ENCODE results near the gene ACSS2.
"Not testable (repeated sequence)": the region's sequence is repeated elsewhere in the genome, so short reads cannot be mapped to it uniquely, and the experiment has no call there.

Gene ACSS2

DNA sequence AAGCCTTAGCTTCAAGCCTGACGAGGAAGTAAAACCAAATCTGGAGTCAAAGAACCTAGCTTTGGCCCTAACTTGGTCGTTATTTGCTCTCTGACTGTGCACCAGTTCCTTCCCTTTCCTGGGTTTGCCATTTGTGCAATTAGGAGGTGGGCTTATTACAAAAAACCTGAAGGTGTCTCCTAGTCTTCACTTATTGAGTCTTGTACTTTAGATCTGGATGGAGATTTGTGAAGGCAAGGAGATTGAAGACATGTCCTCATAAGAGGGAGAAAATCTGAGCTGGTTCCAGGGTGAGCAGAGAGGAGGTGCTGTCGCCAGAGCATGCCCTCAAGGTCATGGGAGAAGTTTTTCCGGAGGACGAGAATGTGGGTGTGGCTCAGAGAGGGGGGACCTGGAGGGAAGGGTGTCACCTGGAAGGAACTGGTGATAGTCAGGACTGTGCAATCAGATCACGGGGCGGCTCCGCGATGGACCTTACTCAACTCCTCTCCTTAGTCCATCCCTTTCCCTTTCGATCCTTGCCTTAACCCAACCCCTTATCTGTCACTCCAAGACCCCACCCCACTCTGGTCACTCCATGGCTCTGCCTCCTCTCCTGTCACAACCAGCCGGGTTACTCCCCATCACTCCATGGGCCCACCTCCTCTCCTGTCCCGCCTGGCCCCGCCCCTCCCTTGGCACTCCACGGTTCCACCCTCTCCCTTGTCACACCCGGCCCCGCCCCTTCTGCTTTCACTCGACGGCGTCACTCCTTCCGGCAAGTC lies 588 bp upstream of the ACSS2 start:
- peak; percentile 99 for DNase-seq

DNA sequence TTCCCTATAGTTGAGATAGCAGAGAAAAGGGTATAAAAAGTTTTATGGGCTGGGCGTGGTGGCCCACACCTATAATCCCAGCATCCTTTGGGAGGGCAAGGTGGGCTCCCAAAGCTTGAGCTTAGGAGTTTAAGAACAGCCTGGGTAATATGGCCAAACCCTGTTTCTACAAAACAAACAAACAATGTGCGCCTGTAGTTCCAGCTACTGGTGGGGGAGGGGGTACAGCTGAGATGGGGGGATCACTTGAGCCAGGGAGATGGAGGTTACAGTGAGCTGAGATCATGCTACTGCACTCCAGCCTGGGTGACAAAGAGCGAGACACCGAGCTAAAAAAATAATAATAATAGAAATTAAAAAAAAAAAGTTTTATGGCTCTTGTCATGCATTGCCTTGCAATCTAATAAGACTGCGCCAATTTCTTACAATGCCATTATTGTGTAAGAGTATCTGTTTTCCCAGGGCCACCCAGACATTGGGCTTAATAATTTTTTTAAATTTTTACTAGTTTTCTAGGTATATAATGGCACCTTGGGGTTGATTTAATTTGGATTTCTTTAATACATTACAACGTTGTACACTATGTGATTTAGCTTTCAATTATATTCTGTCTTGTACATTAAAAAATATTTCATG lies 3.9 kb downstream of the ACSS2 start:
- peak; percentile 24 for DNase-seq

DNA sequence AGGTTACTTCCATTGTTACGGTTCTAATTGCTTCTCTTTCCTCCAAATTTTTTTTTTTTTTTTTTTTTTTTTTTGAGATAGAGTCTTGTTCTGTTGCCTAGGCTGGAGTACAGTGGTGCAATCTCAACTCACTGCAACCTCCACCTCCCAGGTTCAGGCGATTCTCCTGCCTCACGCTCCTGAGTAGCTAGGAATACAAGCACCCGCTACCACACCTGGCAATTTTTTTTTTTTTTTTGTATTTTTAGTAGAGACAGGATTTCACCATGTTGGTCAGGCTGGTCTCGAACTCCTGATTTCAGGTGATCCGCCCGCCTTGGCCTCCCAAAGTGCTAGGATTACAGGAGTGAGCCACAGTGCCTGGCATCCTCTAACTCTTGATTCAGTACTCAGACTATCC lies 4.6 kb downstream of the ACSS2 start:
- not testable (repeated sequence) for DNase-seq

DNA sequence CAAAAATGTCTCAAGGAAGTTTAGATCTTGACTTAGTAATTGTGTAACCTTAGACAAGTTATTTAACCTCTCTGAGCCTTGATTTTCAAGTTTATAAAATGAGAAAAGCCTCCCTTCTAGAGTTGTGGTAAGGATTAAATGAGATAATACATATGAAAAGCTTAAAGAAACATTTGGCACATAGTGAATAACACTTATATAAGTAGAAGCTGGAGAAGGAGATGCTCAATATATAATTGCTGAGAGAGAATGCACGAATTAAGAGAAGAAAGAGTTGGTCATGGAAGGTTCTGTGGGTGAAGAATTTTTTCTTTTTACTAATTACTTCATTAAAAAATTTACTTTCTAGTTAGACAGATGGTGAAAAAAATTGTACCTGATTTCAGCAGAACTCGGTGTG lies 5.3 kb downstream of the ACSS2 start:
- no peak for DNase-seq

- DNase-seq: no peak
These were observed 6.8 kb downstream of the ACSS2 start for GRCh38 chr20:34883087-34883688.

DNA sequence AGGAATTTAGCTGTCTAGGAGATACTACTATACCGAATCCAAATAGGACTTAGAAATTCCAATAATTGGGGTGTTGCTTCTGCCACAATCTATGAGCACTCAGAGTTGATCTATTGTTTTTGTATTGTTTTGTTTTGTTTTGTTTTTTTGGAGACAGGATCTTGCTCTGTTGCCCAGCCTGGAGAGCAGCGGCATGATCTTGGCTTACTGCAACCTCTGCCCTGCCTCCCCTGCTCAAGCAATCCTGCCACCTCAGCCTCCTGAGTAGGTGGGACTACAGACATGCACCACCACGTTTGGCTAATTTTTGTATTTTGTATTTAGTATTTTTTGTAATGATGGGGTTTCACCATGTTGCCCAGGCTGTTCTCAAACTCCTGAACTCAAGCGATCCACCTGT lies 7.4 kb downstream of the ACSS2 start:
- DNase-seq: no peak

DNA sequence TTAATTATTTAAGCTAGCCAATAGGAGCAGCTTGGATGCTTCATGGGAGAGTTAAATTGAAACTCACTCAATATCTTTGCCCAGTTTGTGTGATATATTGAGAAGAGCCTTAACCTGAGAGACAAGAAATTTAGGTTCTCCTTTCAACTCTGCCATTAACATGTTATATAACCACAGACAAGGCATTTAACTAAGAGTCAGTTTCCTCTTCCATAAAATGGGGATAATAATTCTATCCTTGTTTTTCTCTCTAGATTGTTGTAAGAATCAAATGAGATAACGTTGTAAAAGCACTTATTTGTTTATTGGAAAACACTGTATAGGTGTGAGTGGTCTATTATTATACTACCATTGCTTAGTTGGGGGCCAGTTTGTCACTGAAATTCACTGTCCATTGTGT lies 7.8 kb downstream of the ACSS2 start:
- no peak for DNase-seq

GRCh38 chr20:34886122-34886521 lies 9.7 kb downstream of the ACSS2 start:
- no peak for DNase-seq

- no peak for DNase-seq
These were observed 10.6 kb downstream of the ACSS2 start for GRCh38 chr20:34887023-34887422.

DNA sequence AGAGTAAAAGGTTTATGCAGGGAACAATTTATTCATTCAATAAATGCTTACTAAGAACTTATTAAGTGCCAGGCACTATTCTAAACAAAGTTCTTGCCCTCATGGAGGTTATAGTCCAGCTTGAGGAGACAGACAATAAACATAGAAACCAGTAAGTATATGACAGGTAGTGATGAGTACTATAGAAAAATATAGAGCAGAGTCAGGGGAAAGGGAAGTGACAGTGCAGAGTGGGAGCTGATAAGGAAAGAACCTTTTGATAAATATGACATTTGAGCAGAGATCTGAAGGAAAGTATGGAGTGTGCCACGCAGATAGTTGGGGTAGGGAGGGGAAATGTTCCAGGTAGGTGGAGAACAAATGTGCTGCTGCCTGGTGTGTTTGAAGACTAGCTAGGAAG lies 12.1 kb downstream of the ACSS2 start:
- DNase-seq: no peak

DNA sequence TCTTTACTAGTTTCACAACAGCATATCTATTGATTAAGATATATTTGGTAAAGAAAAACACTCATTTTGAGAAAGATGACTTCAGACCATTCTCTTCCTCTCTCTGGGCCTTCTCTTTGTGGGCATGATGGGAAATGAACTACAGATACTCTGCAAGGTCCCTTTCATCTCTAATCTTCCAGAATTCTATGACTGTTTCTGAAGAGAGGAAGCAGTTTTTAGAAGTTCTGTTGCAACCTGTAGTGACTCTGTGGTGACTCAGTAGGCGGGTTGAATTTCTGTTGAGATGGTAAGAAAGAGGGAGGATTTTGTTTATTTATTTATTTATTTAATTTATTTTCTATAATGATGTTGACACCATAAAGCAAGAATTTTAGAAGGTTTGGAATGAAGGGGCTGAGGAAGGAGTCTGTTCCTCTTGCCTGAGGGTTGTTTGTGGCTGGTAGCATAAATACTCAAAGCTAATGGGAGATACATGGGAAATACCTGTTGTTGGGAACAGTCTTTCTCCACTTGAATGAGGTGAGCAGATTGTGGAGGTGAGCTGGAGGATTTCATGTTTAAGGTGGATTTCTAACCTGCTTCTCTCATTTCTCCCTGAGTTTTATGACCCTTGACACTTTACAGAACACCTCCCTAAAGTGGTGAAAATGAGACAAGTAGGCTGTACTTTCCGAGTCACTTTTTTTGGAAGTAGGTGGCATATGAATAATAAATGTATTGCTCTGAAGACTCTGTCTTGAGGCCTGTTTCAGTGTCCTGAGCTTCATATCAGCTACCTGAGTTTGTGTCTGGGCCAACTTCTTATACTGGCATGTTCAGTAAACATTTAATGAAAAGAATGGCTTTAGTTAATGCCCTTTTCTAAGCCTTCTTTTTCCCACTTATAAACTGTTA lies 15.0 kb downstream of the ACSS2 start:
- DNase-seq: no peak

GRCh38 chr20:34892671-34893070 lies 16.3 kb downstream of the ACSS2 start:
- no peak for DNase-seq

DNA sequence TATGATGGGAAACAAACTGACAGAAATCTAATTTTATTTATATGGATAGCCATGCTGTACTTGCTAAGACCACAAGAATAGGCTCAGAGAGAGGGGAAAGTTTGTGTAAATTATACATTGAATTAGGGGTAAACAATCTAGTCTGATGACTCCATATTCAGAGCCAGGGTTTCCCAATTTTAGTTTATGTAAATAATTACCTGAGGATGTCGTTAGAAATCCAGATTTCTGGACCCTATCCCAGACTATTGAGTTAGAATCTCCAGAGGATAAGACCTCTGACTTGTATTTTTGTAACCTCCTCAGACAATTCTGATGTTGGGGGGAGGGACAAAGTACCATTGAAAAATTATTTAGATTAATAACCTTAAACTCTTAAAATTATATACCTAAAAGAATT lies 18.3 kb downstream of the ACSS2 start:
- no peak for DNase-seq

GRCh38 chr20:34895465-34895864 lies 19.1 kb downstream of the ACSS2 start:
- DNase-seq: no peak

- no peak for DNase-seq
These were observed 19.7 kb downstream of the ACSS2 start for GRCh38 chr20:34896086-34896621.

DNA sequence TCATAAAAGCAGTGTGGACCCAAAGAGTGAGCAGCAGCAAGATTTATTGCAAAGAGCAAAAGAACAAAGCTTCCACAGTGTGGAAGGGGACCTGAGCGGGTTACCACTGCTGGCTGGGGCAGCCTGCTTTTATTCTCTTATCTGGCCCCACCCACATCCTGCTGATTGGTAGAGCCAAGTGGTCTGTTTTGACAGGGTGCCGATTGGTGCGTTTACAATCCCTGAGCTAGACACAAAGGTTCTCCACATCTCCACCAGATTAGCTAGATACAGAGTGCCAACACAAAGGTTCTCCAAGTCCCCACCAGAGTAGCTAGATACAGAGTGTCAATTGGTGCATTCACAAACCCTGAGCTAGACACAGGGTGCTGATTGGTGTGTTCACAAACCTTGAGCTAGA lies 21.7 kb downstream of the ACSS2 start:
- DNase-seq: not testable (repeated sequence)

DNA sequence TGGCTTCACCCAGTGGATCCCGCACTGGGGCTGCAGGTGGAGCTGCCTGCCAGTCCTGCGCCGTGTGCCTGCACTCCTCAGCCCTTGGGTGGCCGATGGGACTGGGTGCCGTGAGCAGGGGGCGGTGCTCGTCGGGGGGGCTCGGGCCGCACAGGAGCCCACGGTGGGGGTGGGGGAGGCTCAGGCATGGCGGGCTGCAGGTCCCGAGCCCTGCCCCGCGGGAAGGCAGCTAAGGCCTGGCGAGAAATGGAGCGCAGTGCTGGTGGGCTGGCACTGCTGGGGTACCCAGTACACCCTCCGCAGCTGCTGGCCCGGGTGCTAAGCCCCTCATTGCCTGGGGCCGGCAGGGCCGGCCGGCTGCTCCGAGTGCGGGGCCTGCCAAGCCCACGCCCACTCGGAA lies 22.3 kb downstream of the ACSS2 start:
- not testable (repeated sequence) for DNase-seq

- no peak for DNase-seq
These were observed 27.8 kb downstream of the ACSS2 start for GRCh38 chr20:34904202-34904621.

DNA sequence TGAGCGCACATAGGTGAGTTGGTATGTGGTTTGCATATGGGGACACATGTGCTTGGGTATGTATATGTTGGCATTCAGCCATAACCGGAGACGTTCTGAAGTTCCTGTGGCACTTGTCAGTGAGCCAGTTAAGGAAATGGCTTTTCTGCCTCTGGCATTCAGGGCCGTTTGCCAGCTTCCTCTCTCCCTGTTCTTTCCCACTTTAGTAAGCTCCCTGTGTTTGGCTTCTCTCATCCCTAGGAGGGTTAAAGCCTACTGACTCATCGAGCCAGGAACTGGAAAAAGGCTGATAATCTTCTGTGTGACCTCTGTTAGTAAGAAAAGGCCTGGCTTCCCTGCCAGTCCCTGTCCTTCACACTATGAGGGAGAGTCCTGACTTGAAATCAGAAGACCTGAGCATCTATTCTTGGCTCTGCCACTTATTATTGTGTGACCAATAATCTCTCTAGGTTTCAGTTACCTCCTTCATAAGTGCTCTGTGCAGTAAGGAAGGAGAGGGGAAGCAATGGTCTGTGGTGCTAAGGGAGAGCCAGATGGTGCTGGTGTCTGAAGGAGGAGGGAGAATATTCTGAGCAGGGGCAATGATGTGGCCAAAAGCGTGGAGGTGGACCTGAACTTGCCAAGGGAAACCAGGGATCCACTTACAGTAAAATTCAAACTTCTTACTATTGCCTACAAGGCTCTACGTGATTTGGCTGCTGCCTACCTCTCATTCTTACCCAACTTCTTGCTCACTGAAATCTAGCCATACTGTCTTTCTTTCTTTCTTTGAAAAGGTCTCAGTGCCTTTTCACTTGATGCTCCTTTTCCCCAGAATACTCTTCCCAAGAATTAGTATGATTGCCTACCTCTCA lies 31.4 kb downstream of the ACSS2 start:
- DNase-seq: peak; percentile 67

DNA sequence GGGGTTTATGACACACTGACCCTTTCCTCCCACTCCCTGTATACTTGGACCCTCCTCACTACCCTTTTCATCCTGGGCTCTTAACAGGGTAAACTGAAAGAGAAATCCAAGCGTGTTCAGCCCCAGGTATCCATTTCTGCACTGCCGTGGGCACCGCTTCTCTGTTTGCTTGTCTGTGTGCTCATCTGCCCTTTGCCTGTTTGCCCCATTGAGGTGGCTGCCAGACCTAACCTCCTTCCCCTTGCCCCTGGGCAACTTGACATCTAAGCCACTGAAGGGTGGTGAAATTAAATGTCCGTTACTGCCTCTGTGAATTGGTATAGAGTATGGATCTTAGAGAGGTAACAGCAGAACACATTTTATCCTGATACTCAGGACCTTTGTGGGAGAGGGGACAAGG lies 38.7 kb downstream of the ACSS2 start:
- DNase-seq: peak; percentile 28

DNA sequence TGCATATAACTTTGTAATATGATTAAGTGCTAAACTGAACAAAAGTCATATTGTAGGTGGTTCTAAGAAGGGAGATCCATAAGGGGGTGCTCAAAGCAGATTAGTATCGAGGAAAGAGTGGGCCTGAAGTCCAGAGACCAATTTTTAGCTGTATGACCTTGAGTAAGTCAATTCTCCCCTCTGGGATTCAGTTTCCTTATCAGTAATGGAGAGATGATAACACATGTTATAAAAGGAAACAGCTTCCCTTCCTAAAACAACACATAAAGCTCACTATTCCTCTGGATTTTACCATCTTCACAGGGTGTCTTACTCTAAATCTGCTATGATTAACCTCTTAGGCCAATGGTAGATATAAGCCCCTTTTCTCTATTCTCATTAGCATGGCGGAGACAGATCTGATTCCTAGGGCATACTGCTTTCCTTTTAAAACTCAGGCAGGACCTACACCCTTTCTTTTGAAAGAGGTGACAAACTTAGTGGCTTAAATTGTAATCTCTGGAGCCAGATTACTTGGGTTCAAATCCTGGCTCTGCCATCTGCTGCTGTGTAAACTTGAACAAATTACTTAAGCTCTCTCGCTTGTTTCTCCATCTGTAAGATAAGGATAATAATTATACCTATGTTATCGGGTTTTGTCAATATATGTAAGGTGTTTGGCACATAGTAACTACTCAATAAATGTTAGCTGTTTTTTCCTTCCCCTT lies 39.5 kb downstream of the ACSS2 start:
- DNase-seq: peak; percentile 94

Measured in NCI-H82 (cell line).